Suprapubic skin (tissue), 4 donors: Measurements from ENCODE around the gene STMP1.

Source experiments
- CTCF ChIP-seq, 2 donors: fragments of 200-600 bp in 1 of 2; fragments of 450-650 bp in 1 of 2; sonication (generic) in 1 of 2; IDR thresholded peaks; one replicate each; pipeline ENCODE4 v1.5.1; 2016 to 2019; ENCODE audit warnings: antibody characterized with exemption in 2 of 2, mild to moderate bottlenecking in 1 of 2, moderate library complexity in 1 of 2
- POLR2A ChIP-seq, 2 donors: fragments of 450-650 bp; IDR thresholded peaks; one replicate each; pipeline ENCODE4 v1.6.1; 2017; ENCODE audit warnings: antibody characterized with exemption in 2 of 2, mild to moderate bottlenecking in 2 of 2, moderate library complexity in 2 of 2
- POLR2AphosphoS5 ChIP-seq, 3 donors: sonication (generic); formaldehyde crosslinking; IDR thresholded peaks; one replicate each; pipeline ENCODE4 v1.6.1; 2017; ENCODE audit warnings: antibody characterized with exemption in 3 of 3

GRCh38 chr7:135661311-135662122 is 797 bp upstream of the STMP1 start:
- no peak for TF ChIP-seq CTCF (IDR thresholded peaks at IDR 0.05)
- TF ChIP-seq POLR2A (IDR thresholded peaks at IDR 0.05) = no peak
- no peak for TF ChIP-seq POLR2AphosphoS5 (IDR thresholded peaks at IDR 0.05)
